HG03432 (cell line): ENCODE measurements around the gene CEACAM7.
"Not testable (repeated sequence)": the region's sequence is repeated elsewhere in the genome, so short reads cannot be mapped to it uniquely, and the experiment has no call there.

Experiments
- ATAC-seq: cut with Tn5 transposase; IDR thresholded peaks from one replicate; pipeline ENCODE4 v1.9.1; 2021; ENCODE audit warnings: mild to moderate bottlenecking, moderate library complexity; ENCODE audit not compliant: unreplicated experiment

CEACAM7 gene

DNA sequence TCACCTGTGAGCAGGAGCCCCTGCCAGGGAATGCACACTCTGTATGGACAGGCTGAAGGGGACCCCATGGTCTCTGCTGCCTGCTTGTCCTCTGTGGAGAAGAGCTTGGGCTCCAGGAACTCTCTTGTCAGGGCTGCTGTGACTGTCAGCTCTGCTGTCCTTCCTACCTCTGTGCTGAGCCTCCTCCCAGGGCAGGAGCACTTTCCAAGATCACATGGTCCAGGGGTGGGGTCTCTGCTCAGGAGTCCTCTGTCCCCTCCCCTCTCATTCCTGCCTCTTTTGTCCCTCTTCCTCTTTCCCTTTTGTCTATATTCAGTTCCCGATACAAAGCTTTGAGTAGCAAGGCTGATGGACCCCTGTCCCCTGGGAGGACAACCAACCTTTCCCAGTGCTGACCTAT lies at the start of gene CEACAM7:
CEACAM7 (minus strand) TSS at position 173 of the 400 bp plus-strand sequence; CDS start at position 68, 105 bp downstream.
- ATAC-seq = no peak

DNA sequence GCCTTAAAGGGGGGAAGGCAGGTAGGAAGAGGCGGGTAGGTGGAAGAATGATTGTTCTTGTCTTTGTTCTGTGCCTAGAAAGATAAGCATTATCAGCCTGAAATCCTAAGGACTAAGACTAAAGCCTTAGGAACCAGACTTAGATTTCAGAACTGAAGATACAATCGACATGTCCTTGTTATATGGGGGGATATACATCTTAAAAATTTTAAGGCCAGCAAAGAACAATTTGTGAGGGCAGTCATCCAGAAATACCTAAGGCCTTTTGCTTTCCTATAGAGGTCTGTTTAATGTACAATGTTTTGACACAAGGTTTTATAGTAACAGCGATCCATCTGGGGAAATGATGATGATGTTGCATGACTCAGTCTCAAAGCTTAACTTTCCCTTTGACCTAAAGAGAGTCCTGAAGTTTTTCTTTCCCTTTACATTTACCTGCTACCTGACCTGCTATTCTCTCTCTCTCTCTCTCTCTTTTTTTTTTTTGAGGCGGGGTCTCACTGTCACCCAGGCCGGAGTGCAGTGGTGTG lies 47.1 kb upstream of the CEACAM7 start:
- ATAC-seq = no peak

DNA sequence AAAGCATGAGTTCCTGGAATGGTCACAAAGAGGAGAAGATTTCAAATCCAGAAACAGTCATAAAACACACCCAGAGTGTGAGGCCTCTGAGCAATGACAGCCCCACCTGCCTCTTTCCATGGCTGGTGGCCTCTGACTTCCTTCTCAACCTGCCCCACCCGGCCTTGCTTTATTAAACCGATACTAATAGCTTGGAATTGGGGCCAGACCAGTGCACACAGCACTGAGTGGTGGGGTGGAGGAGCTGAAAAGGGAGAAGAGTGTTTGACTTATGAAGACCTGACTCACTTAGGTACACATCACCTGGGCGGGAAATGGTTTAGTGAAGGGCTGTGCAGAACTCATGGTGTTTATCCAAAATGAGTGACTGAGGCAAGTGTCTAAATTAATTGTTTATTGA lies 46.5 kb upstream of the CEACAM7 start:
- no peak for ATAC-seq

DNA sequence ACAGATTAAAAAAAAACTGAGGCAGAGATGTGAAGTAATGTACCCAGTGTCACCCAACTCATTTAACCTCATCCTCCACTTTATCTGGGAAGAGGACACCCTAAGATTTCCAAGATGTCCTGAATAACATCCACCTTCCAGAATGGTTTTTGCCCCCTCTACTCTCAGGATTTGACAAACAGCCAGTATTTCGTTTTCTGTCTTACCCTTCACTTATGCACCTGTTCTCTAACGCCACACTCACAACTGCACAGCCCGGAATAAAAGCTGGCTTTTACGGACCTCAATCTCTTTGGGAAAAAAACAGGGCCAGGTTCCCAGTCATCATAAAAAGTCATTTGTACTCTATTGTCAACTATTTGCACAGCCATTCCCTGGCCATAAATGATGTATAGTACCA lies 46.1 kb upstream of the CEACAM7 start:
- ATAC-seq = no peak

DNA sequence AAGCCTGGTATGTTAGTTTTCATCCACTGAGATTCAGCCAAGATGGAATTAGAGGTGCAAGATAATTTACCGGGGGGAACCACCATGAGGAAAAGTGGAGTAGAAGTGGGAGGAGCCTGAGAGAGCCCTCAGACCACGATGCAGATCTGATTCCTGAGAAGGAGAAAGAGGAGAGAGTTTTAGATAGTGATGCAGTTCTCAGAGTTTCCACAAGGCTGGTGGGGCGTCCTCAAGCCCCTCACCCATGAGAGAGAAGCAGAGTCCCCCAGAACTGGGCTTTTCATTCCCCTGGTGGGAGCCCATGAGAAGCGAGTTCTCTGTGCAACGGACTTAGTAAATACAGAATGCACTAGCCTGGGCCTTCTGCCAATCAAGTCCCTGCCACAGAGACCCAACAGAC lies 38.4 kb upstream of the CEACAM7 start:
- no peak for ATAC-seq

DNA sequence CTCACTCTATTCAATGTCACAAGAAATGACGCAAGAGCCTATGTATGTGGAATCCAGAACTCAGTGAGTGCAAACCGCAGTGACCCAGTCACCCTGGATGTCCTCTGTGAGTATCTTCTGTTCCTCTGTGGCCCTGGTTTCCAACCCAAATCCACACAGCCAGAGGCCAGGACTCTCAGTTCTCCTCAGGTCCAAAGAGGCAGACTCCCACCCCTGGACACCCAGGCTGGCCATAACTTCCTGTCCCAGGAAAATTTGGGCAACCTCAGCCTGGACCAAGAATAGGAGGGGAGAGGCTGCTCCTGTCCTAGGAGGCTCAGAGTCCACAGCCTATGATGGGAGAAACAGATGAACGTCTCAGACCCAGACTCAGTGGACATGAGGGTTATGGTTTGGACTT lies 32.0 kb upstream of the CEACAM7 start:
- no peak for ATAC-seq

DNA sequence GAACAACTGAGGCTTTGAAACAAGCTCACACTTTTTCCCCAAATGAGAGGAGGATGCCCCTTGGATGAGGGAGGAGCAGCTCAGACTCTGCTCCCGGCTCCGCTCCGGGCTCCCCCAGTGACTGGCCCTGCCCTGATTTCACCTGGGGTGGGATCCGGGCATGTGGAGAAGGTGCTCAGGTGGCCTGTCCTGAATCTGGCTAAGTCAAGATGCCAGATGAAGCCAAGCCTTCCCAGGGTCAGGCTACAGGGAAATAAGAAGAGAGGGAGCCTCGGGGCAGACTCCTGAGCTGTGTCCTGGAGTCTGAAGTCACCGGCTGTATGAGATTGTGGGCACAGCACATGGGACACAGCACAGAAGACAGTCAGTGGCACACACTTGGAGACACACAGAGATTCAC lies 30.7 kb upstream of the CEACAM7 start:
- ATAC-seq = no peak

DNA sequence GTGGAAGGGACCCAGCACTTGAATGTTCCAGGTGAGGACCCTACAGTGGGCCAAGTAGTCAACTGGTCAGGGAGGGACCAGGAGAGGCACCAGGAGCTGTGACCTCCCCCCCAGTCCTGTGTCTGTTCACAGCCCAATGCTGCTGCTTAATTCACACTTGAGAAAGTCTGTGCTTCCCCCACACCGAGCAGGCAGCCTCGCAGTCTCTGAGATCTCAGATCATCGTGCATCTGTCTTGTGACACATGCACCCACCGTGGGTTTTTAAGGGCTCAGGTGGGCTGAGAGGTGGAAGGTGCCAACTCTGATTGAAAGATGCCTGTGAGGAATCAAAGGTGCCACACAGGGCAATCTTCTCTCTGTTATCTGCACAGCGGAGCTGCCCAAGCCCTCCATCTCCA lies 26.5 kb upstream of the CEACAM7 start:
- ATAC-seq = no peak

DNA sequence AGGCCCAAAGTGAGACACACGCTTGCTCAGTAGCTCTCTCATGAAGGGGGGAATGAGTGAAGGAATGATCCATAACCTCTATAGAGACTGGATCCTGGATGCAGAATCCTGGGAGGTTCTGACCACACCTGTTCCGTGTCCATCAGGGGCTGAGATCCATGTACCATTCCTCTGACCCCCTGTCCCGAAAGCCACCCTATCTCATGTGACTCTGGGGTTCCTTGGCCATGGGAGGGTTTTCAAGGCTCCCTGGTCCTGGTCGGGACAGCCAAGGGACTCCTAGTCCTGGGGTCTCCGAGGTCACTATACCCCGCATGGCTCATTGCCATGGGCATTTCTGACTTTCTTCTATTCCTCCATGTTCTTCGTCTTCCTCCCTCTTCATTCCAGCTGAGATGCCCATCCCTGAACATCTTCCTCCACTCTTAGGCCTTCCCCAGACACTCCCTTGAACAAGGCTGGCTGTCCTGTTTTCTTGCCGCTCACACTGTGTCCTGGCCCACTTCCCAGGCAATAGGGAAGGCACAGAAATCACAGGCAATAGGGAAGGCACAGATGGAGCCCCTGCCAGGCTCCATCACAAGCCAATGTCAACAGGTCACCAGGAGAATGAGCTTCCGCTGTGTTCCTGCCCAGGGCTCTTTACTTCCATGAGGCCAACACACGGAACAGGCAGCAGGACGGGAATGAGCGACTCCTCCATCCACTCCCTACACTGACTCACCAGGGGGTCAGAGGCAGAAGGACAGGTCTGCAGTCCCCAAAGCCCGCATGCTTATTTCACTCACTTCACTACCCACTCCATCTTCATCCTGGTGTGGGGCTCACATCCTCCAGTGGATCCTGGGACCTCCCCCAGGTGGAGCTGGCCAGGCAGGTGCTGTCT lies 23.5 kb upstream of the CEACAM7 start:
- ATAC-seq = no peak

DNA sequence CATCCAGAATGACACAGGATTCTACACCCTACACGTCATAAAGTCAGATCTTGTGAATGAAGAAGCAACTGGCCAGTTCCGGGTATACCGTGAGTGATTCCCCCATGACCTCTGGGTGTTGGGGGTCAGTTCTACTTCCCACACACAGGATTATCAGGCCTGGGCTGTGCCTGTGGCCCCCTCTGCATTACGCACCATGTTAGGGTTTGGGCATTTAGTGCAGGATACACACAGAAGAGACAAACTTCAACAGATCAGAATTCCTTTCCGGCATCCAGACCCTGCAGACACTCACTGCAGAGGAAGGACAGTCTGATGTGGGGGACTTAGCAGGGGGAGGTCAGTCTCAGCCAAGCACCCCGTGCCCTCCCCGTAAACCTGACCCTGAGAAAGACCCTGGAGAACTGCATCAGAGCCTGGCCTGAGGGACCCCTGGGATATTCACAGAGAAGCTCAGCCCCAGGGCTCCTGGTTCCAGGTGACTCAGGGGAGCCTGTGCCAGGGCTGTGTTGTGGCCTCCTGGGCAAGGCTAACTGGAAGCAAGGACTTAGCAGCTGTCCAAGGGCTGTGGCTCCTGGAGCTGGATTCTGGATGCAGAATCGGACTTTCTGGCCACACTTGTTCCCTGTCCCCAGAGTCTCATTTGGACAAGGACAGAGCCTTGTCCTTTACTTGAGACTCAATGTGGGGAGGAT lies 22.0 kb upstream of the CEACAM7 start:
- ATAC-seq = no peak

DNA sequence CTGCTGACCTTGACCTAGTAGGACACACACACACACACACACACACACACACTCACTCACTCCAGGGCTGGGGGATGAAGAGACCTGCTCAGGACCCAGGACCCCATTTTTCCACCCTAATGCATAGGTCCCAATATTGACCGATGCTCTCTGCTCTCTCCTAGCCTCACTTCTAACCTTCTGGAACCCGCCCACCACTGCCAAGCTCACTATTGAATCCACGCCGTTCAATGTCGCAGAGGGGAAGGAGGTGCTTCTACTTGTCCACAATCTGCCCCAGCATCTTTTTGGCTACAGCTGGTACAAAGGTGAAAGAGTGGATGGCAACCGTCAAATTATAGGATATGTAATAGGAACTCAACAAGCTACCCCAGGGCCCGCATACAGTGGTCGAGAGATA lies 21.4 kb upstream of the CEACAM7 start:
- not testable (repeated sequence) for ATAC-seq

DNA sequence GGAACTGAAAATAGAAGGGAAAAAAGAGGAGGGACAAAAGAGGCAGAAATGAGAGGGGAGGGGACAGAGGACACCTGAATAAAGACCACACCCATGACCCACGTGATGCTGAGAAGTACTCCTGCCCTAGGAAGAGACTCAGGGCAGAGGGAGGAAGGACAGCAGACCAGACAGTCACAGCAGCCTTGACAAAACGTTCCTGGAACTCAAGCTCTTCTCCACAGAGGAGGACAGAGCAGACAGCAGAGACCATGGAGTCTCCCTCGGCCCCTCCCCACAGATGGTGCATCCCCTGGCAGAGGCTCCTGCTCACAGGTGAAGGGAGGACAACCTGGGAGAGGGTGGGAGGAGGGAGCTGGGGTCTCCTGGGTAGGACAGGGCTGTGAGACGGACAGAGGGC lies 20.4 kb upstream of the CEACAM7 start, which contains the start of gene CEACAM5:
CEACAM5 (plus strand) TSS at position 146 of the 400 bp plus-strand sequence; CDS start at position 252, 106 bp downstream.
- ATAC-seq = no peak

DNA sequence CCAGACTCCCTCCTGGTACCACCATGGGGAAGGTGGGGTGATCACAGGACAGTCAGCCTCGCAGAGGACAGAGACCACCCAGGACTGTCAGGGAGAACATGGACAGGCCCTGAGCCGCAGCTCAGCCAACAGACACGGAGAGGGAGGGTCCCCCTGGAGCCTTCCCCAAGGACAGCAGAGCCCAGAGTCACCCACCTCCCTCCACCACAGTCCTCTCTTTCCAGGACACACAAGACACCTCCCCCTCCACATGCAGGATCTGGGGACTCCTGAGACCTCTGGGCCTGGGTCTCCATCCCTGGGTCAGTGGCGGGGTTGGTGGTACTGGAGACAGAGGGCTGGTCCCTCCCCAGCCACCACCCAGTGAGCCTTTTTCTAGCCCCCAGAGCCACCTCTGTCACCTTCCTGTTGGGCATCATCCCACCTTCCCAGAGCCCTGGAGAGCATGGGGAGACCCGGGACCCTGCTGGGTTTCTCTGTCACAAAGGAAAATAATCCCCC lies 19.9 kb upstream of the CEACAM7 start:
- no peak for ATAC-seq

DNA sequence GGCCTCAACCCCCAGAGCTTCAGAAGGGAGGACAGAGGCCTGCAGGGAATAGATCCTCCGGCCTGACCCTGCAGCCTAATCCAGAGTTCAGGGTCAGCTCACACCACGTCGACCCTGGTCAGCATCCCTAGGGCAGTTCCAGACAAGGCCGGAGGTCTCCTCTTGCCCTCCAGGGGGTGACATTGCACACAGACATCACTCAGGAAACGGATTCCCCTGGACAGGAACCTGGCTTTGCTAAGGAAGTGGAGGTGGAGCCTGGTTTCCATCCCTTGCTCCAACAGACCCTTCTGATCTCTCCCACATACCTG lies 19.4 kb upstream of the CEACAM7 start:
- ATAC-seq = no peak

DNA sequence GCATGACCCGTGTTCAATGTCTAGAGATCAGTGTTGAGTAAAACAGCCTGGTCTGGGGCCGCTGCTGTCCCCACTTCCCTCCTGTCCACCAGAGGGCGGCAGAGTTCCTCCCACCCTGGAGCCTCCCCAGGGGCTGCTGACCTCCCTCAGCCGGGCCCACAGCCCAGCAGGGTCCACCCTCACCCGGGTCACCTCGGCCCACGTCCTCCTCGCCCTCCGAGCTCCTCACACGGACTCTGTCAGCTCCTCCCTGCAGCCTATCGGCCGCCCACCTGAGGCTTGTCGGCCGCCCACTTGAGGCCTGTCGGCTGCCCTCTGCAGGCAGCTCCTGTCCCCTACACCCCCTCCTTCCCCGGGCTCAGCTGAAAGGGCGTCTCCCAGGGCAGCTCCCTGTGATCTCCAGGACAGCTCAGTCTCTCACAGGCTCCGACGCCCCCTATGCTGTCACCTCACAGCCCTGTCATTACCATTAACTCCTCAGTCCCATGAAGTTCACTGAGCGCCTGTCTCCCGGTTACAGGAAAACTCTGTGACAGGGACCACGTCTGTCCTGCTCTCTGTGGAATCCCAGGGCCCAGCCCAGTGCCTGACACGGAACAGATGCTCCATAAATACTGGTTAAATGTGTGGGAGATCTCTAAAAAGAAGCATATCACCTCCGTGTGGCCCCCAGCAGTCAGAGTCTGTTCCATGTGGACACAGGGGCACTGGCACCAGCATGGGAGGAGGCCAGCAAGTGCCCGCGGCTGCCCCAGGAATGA lies 18.9 kb upstream of the CEACAM7 start:
- ATAC-seq = no peak

DNA sequence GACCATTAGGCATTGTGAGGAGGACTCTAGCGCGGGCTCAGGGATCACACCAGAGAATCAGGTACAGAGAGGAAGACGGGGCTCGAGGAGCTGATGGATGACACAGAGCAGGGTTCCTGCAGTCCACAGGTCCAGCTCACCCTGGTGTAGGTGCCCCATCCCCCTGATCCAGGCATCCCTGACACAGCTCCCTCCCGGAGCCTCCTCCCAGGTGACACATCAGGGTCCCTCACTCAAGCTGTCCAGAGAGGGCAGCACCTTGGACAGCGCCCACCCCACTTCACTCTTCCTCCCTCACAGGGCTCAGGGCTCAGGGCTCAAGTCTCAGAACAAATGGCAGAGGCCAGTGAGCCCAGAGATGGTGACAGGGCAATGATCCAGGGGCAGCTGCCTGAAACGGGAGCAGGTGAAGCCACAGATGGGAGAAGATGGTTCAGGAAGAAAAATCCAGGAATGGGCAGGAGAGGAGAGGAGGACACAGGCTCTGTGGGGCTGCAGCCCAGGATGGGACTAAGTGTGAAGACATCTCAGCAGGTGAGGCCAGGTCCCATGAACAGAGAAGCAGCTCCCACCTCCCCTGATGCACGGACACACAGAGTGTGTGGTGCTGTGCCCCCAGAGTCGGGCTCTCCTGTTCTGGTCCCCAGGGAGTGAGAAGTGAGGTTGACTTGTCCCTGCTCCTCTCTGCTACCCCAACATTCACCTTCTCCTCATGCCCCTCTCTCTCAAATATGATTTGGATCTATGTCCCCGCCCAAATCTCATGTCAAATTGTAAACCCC lies 17.5 kb upstream of the CEACAM7 start:
- ATAC-seq = no peak

DNA sequence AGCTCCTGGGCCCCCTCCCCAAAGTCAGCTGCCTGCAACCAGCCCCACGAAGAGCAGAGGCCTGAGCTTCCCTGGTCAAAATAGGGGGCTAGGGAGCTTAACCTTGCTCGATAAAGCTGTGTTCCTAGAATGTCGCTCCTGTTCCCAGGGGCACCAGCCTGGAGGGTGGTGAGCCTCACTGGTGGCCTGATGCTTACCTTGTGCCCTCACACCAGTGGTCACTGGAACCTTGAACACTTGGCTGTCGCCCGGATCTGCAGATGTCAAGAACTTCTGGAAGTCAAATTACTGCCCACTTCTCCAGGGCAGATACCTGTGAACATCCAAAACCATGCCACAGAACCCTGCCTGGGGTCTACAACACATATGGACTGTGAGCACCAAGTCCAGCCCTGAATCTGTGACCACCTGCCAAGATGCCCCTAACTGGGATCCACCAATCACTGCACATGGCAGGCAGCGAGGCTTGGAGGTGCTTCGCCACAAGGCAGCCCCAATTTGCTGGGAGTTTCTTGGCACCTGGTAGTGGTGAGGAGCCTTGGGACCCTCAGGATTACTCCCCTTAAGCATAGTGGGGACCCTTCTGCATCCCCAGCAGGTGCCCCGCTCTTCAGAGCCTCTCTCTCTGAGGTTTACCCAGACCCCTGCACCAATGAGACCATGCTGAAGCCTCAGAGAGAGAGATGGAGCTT lies 15.7 kb upstream of the CEACAM7 start:
- no peak for ATAC-seq

DNA sequence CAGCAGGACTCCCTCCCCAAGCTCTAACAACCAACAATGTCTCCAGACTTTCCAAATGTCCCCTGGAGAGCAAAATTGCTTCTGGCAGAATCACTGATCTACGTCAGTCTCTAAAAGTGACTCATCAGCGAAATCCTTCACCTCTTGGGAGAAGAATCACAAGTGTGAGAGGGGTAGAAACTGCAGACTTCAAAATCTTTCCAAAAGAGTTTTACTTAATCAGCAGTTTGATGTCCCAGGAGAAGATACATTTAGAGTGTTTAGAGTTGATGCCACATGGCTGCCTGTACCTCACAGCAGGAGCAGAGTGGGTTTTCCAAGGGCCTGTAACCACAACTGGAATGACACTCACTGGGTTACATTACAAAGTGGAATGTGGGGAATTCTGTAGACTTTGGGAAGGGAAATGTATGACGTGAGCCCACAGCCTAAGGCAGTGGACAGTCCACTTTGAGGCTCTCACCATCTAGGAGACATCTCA lies 14.1 kb upstream of the CEACAM7 start:
- no peak for ATAC-seq

DNA sequence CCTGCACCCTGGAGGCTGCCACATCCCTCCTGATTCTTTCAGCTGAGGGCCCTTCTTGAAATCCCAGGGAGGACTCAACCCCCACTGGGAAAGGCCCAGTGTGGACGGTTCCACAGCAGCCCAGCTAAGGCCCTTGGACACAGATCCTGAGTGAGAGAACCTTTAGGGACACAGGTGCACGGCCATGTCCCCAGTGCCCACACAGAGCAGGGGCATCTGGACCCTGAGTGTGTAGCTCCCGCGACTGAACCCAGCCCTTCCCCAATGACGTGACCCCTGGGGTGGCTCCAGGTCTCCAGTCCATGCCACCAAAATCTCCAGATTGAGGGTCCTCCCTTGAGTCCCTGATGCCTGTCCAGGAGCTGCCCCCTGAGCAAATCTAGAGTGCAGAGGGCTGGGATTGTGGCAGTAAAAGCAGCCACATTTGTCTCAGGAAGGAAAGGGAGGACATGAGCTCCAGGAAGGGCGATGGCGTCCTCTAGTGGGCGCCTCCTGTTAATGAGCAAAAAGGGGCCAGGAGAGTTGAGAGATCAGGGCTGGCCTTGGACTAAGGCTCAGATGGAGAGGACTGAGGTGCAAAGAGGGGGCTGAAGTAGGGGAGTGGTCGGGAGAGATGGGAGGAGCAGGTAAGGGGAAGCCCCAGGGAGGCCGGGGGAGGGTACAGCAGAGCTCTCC lies 13.5 kb upstream of the CEACAM7 start:
- no peak for ATAC-seq
